ENCODE measurements around the gene CHSY1. TPM values are rescaled to one million over a fixed set of nuclear protein-coding genes. Genes with fewer than 3 reads are reported as not detected.

CHSY1 gene
- total RNA-seq, 1 experiment from 2014 or later: 29.8 TPM

- H3K27ac Mint-ChIP-seq (ENCODE audit: low read depth, unreplicated experiment): peak overlapping the region; percentile 88
- peak; percentile 74 for DNase-seq (ENCODE audit: unreplicated experiment)
Measured at GRCh38 chr15:101170568-101171350, 81.1 kb downstream of the CHSY1 start.

GRCh38 chr15:101169495-101170071 lies 82.3 kb downstream of the CHSY1 start:
- H3K4me1 Mint-ChIP-seq (ENCODE audit: insufficient read depth, unreplicated experiment): peaks cover 22% of the 10 kb centered on the region
- H3K27me3 Mint-ChIP-seq (ENCODE audit: insufficient read depth, unreplicated experiment): no peaks in the 10 kb centered on the region
- peak overlapping the region; percentile 88 for H3K27ac Mint-ChIP-seq (ENCODE audit: low read depth, unreplicated experiment)
- H3K4me3 Mint-ChIP-seq (ENCODE audit: unreplicated experiment): no peak overlapping the region
- peaks cover under 1% of the 10 kb centered on the region for H3K9me3 Mint-ChIP-seq (ENCODE audit: unreplicated experiment)
- intact Hi-C loops (cut with micrococcal nuclease): no loop called here
- ChIA-PET CTCF (interaction anchor here (0.7 kb wide), 1 partner anchor 160 kb away, joined by 3 read pairs; no protein-coding TSS in a partner anchor), POLR2A (no interaction called here)
- DNase-seq (ENCODE audit: unreplicated experiment): no peak
- BruUV-seq (replicated peaks): no TSS peak
- TF ChIP-seq CTCF (IDR thresholded peaks at IDR 0.05; ENCODE audit: unreplicated experiment): no peak
- H3K36me3 Mint-ChIP-seq (ENCODE audit: insufficient read depth, unreplicated experiment): peaks cover 4% of the 10 kb centered on the region

More at GRCh38 chr15:101170568-101171350, 81.1 kb downstream of the CHSY1 start:
- Mint-ChIP-seq H3K36me3 (ENCODE audit: insufficient read depth, unreplicated experiment) (peaks cover 14% of the 10 kb centered on the region), H3K27me3 (ENCODE audit: insufficient read depth, unreplicated experiment) (no peaks in the 10 kb centered on the region), H3K4me3 (ENCODE audit: unreplicated experiment) (no peak overlapping the region), H3K4me1 (ENCODE audit: insufficient read depth, unreplicated experiment) (peaks cover 22% of the 10 kb centered on the region), H3K9me3 (ENCODE audit: unreplicated experiment) (no peaks in the 10 kb centered on the region)
- no peak for TF ChIP-seq CTCF (IDR thresholded peaks at IDR 0.05; ENCODE audit: unreplicated experiment)
- POLR2A ChIA-PET: interaction anchor here (0.7 kb wide), 2 partner anchors 11 to 40 kb away, joined by 3 to 4 read pairs; no protein-coding TSS in a partner anchor
- CTCF ChIA-PET: interaction anchor here (0.7 kb wide), 1 partner anchor 16 kb away, joined by 3 read pairs; no protein-coding TSS in a partner anchor
- intact Hi-C loops (cut with micrococcal nuclease): no loop called here
- no TSS peak for BruUV-seq (replicated peaks)

GRCh38 chr15:101168898-101169494 lies 82.9 kb downstream of the CHSY1 start:
- intact Hi-C loops (cut with micrococcal nuclease): no loop called here
- no peak for TF ChIP-seq CTCF (IDR thresholded peaks at IDR 0.05; ENCODE audit: unreplicated experiment)
- H3K36me3 Mint-ChIP-seq (ENCODE audit: insufficient read depth, unreplicated experiment): peaks cover 4% of the 10 kb centered on the region
- peaks cover 22% of the 10 kb centered on the region for H3K4me1 Mint-ChIP-seq (ENCODE audit: insufficient read depth, unreplicated experiment)
- no peak overlapping the region for H3K27ac Mint-ChIP-seq (ENCODE audit: low read depth, unreplicated experiment)
- H3K27me3 Mint-ChIP-seq (ENCODE audit: insufficient read depth, unreplicated experiment): no peaks in the 10 kb centered on the region
- peaks cover 6% of the 10 kb centered on the region for H3K9me3 Mint-ChIP-seq (ENCODE audit: unreplicated experiment)
- ChIA-PET POLR2A (no interaction called here), CTCF (interaction anchor here (0.7 kb wide), 1 partner anchor 160 kb away, joined by 3 read pairs; no protein-coding TSS in a partner anchor)
- no peak for DNase-seq (ENCODE audit: unreplicated experiment)
- no TSS peak for BruUV-seq (replicated peaks)
- no peak overlapping the region for H3K4me3 Mint-ChIP-seq (ENCODE audit: unreplicated experiment)

GRCh38 chr15:101168463-101168824 lies 83.4 kb downstream of the CHSY1 start:
- ChIA-PET POLR2A (interaction anchor here (0.8 kb wide), 1 partner anchor 26 kb away, joined by 3 read pairs; no protein-coding TSS in a partner anchor), CTCF (interaction anchor here (1.8 kb wide), 1 partner anchor 15 kb away, joined by 4 read pairs; no protein-coding TSS in a partner anchor)
- no peak for DNase-seq (ENCODE audit: unreplicated experiment)
- Mint-ChIP-seq H3K36me3 (ENCODE audit: insufficient read depth, unreplicated experiment) (peaks cover 10% of the 10 kb centered on the region), H3K27ac (ENCODE audit: low read depth, unreplicated experiment) (peak overlapping the region; percentile 94), H3K4me1 (ENCODE audit: insufficient read depth, unreplicated experiment) (peaks cover 22% of the 10 kb centered on the region), H3K4me3 (ENCODE audit: unreplicated experiment) (peak overlapping the region; percentile 26), H3K9me3 (ENCODE audit: unreplicated experiment) (peaks cover 6% of the 10 kb centered on the region), H3K27me3 (ENCODE audit: insufficient read depth, unreplicated experiment) (no peaks in the 10 kb centered on the region)
- no peak for TF ChIP-seq CTCF (IDR thresholded peaks at IDR 0.05; ENCODE audit: unreplicated experiment)
- intact Hi-C loops (cut with micrococcal nuclease): no loop called here
- BruUV-seq (replicated peaks): no TSS peak
